HG03175 (cell line): ENCODE results near the gene JAM3.

Source experiments
- ATAC-seq: cut with Tn5 transposase; IDR thresholded peaks from one replicate; pipeline ENCODE4 v1.9.1; 2021; ENCODE audit warnings: mild to moderate bottlenecking, moderate library complexity; ENCODE audit not compliant: unreplicated experiment

JAM3 gene

GRCh38 chr11:134068829-134069425 lies at the start of gene JAM3:
Gene JAM3, plus strand, starts transcription at chr11:134069072. Its CDS starts 12 bp downstream, at chr11:134069084.
- peak; percentile 87 for ATAC-seq

DNA sequence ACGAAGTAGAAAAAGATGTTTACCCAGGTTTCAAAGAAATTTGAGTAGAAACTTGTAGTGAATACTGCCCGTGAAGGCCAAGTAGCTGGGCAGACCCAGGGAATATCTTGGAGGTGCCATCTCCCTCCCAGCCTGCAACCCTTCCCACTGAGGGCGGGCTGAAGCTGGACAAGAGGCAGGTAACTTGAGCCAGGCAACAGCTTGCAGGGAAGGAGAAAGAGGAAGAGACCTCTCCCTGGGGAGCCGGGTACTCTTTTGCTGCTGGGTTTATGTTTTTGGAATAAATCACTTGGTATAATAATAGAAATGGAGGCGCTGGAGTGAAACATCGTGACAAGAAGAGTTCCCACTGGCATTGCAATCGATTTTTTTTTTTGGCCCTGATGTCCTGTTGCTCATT lies 49.4 kb upstream of the JAM3 start:
- ATAC-seq = no peak

DNA sequence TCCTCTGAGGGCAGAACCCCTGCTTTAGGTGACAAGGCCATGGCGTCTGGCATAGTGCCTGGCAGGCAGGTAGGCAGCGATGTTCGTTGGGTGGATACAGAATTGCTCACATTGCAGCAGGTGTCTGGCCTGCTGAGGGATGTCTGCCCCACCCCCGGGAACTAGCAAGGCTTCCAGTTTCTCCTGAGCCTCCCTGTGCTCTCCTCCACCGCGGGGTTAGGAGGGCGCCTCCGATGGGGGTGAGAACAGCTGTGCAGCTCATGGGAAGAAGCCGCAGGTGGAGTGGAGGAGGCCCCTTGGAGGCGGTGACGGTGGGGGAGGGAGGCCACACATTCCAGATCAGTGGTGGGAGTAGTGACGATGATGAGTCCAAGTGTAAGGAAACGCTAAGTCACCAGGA lies 48.3 kb upstream of the JAM3 start:
- no peak for ATAC-seq

DNA sequence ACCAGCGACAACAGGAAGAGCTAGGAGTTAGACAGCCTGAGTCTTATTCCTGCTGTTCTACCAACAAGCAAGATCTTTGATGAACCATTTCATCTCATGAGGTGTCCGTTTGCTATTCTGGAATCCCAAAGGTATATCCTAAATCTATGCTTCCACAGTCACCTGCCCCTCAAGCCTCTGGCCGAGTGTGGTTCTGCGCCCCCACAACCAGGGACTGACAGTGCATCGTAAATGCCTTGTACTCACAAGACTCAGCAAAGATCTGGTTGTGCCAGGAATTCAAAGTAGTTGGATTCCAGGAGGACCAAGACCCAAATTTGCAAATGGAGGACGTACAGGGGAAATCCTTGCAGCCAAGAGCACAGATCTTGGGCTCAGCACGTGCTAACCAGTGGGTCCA lies 47.5 kb upstream of the JAM3 start:
- ATAC-seq = no peak

GRCh38 chr11:134022748-134023147 lies 46.1 kb upstream of the JAM3 start:
- no peak for ATAC-seq

- no peak for ATAC-seq
Measured at GRCh38 chr11:134024420-134025081, 44.3 kb upstream of the JAM3 start.

- no peak for ATAC-seq
Measured at GRCh38 chr11:134025082-134025429, 43.8 kb upstream of the JAM3 start.

- ATAC-seq = no peak
Measured at GRCh38 chr11:134026655-134027343, 42.1 kb upstream of the JAM3 start.

GRCh38 chr11:134027671-134028070 lies 41.2 kb upstream of the JAM3 start:
- no peak for ATAC-seq

- no peak for ATAC-seq
Measured at GRCh38 chr11:134028368-134028920, 40.4 kb upstream of the JAM3 start.

DNA sequence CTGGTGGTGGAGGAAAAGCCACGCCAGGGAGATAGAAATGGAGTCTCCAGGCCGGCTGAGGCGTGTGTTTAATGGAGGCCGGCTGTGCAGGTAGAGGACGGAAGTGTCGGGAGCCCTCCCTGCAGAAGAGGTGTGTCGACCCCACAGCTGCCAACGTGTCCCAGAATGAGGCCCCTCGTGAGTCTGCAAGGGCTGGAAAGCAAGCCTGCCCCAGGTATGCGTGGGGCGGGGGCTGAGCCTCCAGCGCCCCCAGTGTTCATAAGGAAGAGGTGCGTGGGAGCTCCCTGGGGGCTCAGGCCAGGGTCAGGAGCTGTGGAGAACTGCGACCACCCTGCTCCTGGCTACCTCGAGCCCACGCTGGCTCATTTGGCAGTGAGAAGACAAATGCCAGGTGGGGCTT lies 38.0 kb upstream of the JAM3 start:
- ATAC-seq = no peak

GRCh38 chr11:134032043-134032442 lies 36.8 kb upstream of the JAM3 start:
- ATAC-seq = no peak

DNA sequence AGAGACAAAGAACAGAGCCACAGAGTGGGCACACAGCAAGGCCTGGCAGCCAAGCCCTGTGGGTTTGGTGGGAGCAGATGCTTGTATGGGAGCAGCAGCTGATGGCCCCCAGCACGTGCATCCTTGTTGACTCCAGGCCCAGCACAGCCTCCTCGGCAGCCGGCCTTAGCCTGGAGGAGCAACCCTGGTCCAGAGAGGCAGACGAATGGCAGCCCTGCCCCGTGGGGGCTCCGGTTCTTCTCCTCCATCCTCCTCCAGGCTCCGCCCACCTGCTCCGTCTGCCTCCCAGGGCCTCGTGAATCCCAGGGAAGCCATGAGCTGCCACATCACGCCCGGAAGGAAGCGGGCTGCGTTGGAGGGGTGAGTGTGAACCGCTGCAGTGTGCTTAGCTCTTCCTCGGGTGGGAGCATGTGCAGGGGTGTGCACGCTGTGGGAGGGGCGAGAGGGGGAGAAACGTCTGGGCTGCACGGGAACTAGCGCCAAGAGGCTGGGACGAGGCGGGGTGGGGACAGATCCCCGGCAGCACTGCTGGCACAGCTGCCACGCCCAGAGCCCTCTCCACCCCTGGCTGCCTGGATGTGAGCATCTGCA lies 36.3 kb upstream of the JAM3 start:
- ATAC-seq = no peak

DNA sequence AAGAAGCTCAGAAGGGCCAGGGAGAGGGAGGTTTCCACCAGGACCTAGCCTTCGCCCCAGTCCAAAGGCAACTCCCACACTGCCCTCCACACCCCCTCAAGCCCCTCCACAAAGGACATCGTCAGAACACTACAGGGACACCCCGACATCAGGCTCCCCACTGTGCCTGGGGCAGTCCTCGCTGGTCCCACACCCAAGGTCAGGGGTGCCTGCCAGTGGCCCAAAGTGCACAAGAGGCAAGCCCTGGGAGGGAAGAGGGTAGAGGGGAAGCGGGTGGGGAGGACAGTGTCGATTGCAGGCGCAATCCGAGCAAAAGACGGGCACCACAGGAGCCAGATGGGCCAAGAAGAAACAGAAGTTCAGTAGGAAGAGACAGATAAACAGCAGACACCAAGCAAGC lies 35.6 kb upstream of the JAM3 start:
- no peak for ATAC-seq

DNA sequence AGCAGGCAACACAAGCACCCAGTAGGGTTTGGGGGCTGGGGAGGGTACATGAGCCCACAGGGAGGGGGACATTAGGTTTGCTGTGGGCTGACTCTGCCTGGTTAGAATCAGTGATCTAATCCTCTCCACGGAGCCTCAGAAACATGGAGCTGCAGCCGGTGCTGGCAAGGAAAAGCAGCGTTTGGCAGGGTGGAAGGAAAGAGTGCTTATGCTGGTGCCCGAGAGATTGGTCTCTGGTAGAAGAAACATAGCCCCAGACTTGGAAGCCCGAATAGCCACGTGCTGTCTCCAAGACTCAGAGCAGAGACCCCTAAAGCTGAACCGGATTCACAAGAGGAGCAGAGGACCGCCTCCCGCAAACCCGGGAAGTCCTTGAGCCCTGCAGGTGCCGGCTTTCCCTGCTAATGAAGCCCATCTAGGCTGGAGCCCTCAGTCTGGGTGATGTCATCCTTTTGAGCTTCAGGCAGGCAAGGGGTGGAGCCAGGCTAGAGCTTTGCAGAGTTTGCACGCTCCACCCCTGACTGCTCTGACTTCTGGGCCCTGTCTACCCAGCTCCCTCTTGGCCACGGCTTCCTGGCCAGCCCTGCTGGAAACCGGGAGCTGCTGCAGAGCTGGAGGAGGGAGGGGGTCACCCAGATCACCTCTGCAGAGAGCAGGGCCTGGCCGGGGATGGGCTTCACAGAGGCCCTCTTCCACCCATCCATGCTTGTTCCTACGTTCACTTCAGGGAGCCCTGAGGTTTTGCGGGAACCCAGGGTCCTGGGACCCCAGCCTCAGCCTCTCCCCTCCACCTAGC lies 35.0 kb upstream of the JAM3 start:
- ATAC-seq = peak; percentile 54

DNA sequence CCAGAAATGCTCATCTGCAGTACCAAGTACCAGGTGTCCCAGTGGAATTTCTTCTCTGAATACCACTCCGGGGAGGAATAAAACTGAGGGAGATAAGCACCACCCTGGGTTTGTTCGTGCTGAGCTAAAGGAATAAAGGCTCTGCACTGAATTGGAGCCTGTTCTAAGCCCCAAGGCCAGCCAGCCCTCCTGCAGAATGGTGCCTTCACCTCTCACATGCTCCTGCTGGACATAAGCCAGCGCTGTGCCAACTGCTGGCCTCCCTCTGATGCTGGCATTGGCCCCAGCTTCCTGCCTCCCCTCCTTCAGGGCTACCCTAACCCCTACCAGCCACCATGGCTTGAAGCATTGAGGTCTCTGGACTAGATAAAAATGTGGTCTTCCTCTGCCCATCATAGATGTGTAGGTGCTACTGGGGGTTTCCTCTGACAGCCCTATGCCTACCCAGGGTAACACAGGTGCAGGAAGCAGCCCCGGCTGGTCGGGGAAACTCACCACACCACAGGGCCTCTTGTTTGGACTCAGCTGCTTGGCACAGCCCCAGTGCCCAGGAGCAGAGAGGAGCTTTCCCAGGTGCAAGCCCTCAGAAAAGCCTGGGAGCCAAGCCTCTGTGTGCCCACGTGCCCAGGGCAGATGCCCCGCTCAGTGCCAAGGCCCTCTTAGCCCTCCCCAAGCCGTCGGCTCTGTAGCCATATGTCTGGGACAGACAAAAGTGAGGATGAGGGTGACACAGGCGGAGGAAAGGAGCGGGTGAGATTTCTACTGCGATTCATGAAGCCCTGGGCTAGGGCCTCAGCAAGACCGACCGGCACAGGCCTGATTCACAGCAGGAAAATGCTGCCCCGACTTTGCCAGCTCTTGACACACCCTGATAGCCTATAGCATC lies 34.1 kb upstream of the JAM3 start:
- ATAC-seq = no peak

DNA sequence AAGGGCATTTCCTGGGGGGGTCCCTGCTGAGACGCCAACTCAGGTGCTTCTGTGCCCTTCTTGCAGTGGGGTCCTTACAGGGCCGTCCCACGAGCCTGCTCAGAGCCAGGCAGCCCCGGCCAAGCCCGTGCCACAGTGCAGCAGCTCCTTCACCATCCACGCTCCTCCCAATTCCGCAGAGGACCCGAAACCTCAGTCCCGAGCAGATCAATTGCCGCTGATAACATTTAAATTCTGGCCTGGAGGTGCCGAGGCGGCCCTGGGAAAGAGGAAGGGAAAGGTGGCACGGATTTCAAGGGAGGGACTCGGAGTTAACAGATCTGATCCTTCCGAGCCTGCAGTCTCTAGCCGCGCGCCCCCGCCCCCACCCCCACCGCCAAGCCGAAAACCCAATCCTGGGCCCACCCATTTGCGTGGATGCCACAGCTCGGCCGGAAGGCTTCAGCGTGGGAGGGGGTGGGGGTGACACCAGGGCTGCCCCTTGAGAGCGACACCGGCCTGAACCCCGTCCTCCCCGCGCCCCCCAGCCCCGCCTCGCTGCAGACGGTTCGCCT lies 32.3 kb upstream of the JAM3 start:
- ATAC-seq = no peak

GRCh38 chr11:134037046-134037908 lies 31.6 kb upstream of the JAM3 start:
- peak; percentile 59 for ATAC-seq
